Esophagus mucosa (tissue), 1 donor: ENCODE results near the gene CD36. TPM values are rescaled to one million over a fixed set of nuclear protein-coding genes. Genes with fewer than 3 reads are reported as not detected.
A peak's percentile ranks its signal among the peaks of the same experiment; 100 is the strongest.
"Not testable (repeated sequence)": the region's sequence is repeated elsewhere in the genome, so short reads cannot be mapped to it uniquely, and the experiment has no call there.

Source experiments
- ATAC-seq: fragments of 200-7000 bp; cut with Tn5 transposase; one replicate; pipeline ENCODE4 v1.9.1; 2020
- total RNA-seq: library from RNA; stranded (reverse); gene quantifications from one replicate; pipeline ENCODE4 v1.2.4, GENCODE V29; 2023
- donor health status: DM: yes; HTN: yes; CAD: no.

Gene CD36
- total RNA-seq, 1 donor from 2014 or later: 4.2 TPM

GRCh38 chr7:80654887-80655340 is 16.5 kb downstream of the CD36 start:
- ATAC-seq: no peak

GRCh38 chr7:80656029-80656428 is 17.6 kb downstream of the CD36 start:
- no peak for ATAC-seq

- no peak for ATAC-seq
Measured at GRCh38 chr7:80659120-80660055, 20.9 kb downstream of the CD36 start.

GRCh38 chr7:80660939-80661338 is 22.5 kb downstream of the CD36 start:
- ATAC-seq: no peak

GRCh38 chr7:80661729-80662128 is 23.3 kb downstream of the CD36 start:
- no peak for ATAC-seq

GRCh38 chr7:80662252-80662651 is 23.8 kb downstream of the CD36 start:
- ATAC-seq: no peak

GRCh38 chr7:80665526-80665925 is 27.1 kb downstream of the CD36 start:
- peak; percentile 50 for ATAC-seq

- ATAC-seq: peak; percentile 75
Measured at GRCh38 chr7:80666376-80666775, 27.9 kb downstream of the CD36 start.

- not testable (repeated sequence) for ATAC-seq
Measured at GRCh38 chr7:80669367-80669766, 30.9 kb downstream of the CD36 start.

GRCh38 chr7:80671744-80672143 is 33.3 kb downstream of the CD36 start:
- ATAC-seq: no peak

GRCh38 chr7:80675090-80675489 is 36.6 kb downstream of the CD36 start:
- no peak for ATAC-seq

- no peak for ATAC-seq
Measured at GRCh38 chr7:80676404-80676803, 38.0 kb downstream of the CD36 start.

- no peak for ATAC-seq
Measured at GRCh38 chr7:80677629-80678028, 39.2 kb downstream of the CD36 start.

- no peak for ATAC-seq
Measured at GRCh38 chr7:80678707-80679106, 40.3 kb downstream of the CD36 start.

- no peak for ATAC-seq
Measured at GRCh38 chr7:80679921-80680907, 41.8 kb downstream of the CD36 start.

GRCh38 chr7:80681272-80681885 is 42.9 kb downstream of the CD36 start:
- peak; percentile 57 for ATAC-seq

- no peak for ATAC-seq
Measured at GRCh38 chr7:80682744-80683143, 44.3 kb downstream of the CD36 start.

- no peak for ATAC-seq
Measured at GRCh38 chr7:80686576-80686975, 48.1 kb downstream of the CD36 start.

GRCh38 chr7:80699045-80699638 is 60.7 kb downstream of the CD36 start:
- ATAC-seq: no peak

GRCh38 chr7:80699721-80700256 is 61.3 kb downstream of the CD36 start:
- ATAC-seq: no peak

- no peak for ATAC-seq
Measured at GRCh38 chr7:80703272-80703671, 64.8 kb downstream of the CD36 start.
